Measurements from ENCODE around the gene ANO10.
"Not testable (repeated sequence)": the region's sequence is repeated elsewhere in the genome, so short reads cannot be mapped to it uniquely, and the experiment has no call there.

The ANO10 gene

GRCh38 chr3:43629257-43629656, 7.4 kb upstream of the ANO10 start:
- DNase-seq (ENCODE audit: low read depth): no peak

DNA sequence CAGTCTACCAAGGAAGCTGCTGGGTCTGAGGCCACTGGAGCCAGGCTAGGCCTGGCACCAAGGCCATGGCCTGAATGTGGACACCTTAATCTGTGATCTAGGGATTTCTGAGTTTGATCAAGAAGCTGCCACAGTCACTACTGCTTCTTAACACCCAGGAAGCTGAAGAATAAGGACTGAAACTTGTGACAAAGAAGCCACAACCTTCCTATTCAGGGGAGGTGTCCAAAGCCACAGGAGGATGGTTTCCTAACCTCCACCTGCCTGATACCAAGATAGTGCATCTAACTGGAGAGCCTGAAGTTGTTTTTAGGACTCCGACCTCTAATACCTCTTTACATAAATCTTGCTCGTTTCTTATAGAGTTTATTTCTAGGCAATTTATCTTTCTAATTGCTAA, 5.5 kb upstream of the ANO10 start:
- no peak for DNase-seq (ENCODE audit: low read depth)

- DNase-seq (ENCODE audit: low read depth): no peak
Observed at GRCh38 chr3:43624619-43625305, 3.0 kb upstream of the ANO10 start.

DNA sequence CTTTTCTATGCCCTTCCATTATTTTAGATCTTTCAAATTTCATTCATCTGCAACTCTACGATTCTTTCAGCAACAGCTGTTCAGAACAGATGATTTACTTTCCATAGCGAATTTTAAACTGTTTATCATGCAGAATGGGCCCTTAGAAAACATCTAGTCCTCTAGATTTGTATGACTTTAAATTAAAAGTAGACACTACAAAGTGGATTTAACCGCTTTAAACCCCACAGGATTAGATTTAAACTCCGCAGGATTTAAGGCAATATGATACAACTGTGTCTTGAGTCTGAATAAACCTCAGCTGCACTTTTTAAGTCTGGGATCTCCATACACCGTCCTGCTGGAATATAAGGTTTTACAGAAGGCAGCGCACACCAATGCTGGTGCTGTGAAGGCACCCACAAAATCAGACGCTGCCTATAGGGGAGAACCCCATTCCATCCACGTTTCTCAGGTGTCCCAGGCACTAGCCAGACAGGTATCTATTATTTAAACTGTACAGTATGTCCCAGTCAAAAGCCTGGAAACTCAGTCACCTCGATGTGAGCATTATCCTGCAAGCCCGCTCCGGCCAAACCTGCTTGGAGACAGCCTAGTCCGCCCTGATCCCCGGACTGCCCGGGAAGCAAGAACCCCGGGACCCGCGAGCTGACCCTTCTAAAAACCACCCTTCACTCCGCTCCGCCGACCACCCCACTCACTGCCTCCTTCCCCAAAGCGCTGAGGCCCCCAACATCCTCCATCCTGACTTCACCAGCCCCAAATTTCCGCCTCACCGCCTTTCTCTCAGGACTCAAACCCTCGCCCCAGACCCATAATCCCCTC, 768 bp downstream of the ANO10 start:
- DNase-seq (ENCODE audit: low read depth): no peak

DNA sequence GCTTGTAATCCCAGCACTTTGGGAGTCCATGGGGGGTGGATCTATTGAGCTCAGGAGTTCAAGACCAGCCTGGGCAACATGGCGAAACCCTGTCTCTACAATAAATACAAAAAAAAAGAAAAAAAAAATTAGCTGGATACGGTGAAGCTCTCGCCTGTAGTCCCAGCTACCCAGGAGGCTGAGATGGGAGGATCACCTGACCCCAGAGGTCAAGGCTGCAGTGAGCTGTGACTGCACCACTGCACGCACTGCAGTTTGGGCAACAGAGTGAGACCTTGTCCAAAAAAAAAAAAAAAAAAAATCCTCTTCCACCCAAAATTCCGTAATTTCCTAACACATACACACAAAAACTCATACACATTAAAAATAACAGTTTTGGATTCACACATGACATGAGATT, 2.2 kb downstream of the ANO10 start:
- no peak for DNase-seq (ENCODE audit: low read depth)

DNA sequence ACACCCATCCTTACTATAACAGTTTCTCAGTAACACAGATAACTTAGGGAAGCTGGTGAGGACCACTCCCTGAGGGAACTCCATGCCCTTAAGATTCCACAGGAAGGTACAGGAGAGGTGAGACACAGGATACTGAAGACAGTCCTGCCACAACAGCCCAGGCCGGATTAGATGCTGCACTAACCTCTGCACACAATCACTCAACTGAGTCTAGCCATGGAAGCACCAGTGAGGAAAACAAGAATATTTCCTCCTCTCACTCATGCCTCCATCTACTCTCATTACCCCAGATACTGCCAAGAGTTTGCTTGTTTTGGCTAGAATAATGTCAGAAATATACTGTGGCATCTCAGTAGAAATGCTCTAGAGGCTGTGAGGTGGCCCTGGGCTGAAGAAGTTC, 3.7 kb downstream of the ANO10 start:
- no peak for DNase-seq (ENCODE audit: low read depth)

- no peak for DNase-seq (ENCODE audit: low read depth)
Observed at GRCh38 chr3:43616034-43616433, 5.8 kb downstream of the ANO10 start.

DNA sequence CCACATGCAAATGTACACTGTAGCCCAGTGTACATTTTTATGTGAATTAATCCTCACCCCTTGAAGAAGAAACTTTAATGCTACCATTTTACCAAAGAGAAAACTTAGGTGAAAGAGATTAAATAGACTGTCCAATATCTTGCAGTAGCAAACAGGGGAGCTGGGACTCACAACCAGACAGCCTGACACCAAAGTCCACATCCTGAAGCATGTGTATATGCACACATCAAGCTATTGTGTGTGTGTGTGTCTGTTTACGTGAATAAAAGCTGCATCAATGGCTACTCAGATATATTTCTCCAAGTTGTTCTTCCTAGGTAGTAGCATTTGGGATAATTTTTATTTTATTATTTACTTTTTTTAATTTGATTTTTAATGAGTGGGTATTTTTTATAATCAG, 6.7 kb downstream of the ANO10 start:
- DNase-seq (ENCODE audit: low read depth): no peak

- DNase-seq (ENCODE audit: low read depth): no peak
Observed at GRCh38 chr3:43613976-43614375, 7.8 kb downstream of the ANO10 start.

- no peak for DNase-seq (ENCODE audit: low read depth)
Observed at GRCh38 chr3:43612419-43612818, 9.4 kb downstream of the ANO10 start.

GRCh38 chr3:43609406-43609805, 12.4 kb downstream of the ANO10 start:
- DNase-seq (ENCODE audit: low read depth): no peak

- DNase-seq (ENCODE audit: low read depth): no peak
Observed at GRCh38 chr3:43608751-43609150, 13.1 kb downstream of the ANO10 start.

DNA sequence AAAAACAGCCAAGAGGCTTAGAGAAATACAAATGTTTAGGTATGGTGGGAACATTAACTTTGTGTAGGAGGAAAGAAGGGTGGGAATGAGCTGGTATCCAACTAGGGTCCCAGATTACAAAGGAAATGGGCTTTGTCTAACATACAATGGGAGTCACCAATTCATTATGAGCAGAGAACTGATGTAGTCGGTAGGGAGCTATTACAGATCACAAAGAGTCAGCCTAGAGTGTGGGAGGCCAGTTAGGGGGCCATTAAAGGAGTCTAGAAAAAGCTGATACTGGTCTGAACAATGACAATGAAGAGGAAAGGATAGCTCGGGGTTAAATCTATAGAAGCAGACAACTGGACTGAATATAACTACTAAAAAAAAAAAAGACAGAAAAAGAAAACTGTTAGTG, 15.5 kb downstream of the ANO10 start:
- no peak for DNase-seq (ENCODE audit: low read depth)

DNA sequence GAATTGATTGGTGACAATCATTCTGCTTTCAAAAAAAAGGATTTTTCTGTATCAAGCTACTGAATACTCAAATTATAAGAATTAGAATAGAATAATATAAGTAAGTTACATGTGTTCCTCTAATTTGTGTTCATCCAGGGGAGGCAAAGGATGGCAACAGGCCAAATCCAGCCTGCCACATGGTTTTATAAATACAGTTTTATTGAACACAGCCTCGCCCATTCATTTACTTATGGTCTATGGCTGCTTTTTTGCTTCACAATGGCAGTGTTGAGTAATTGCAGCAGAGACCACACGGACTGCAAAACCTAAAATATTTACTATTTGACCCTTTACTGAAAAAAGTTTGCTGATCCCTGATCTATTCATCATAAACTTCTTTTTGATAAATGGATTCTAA, 21.9 kb downstream of the ANO10 start:
- DNase-seq (ENCODE audit: low read depth): not testable (repeated sequence)

DNA sequence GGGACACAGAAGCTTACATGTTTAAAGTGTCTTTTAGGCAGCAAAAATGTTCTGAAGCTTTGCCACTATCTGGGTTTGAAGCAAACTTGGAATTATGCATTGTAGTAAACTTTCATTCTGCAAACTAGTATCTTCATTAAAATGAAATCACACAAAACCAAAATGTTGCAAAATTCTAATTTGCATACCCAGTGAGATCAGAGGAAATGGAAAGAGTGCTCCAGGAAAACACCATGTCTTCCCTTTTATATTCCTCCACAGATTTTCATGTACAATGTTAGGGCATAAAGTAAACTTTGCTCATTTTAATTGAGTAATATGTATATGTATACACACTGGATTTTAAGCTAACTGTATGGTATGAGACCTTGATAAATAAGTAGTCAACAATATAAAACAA, 23.9 kb downstream of the ANO10 start:
- no peak for DNase-seq (ENCODE audit: low read depth)

- DNase-seq (ENCODE audit: low read depth): not testable (repeated sequence)
Observed at GRCh38 chr3:43596178-43596577, 25.6 kb downstream of the ANO10 start.

- not testable (repeated sequence) for DNase-seq (ENCODE audit: low read depth)
Observed at GRCh38 chr3:43595280-43595679, 26.5 kb downstream of the ANO10 start.

- DNase-seq (ENCODE audit: low read depth): not testable (repeated sequence)
Observed at GRCh38 chr3:43593588-43593987, 28.2 kb downstream of the ANO10 start.

DNA sequence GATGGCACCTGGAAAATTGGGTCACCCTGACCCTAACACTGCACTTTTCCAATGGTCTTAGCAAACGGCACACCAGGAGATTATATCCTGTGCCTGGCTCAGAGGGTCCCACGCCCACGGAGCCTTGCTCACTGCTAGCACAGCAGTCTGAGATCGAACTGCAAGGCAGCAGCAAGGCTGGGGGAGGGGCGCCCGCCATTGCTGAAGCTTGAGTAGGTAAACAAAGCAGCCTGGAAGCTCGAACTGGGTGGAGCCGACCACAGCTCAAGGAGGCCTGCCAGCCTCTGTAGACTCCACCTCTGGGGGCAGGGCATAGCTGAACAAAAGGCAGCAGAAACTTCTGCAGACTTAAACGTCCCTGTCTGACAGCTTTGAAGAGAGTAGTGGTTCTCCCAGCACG, 29.9 kb downstream of the ANO10 start:
- DNase-seq (ENCODE audit: low read depth): not testable (repeated sequence)

GRCh38 chr3:43587303-43587702, 34.5 kb downstream of the ANO10 start:
- DNase-seq (ENCODE audit: low read depth): no peak

- no peak for DNase-seq (ENCODE audit: low read depth)
Observed at GRCh38 chr3:43584043-43584826, 37.6 kb downstream of the ANO10 start.

- DNase-seq (ENCODE audit: low read depth): no peak
Observed at GRCh38 chr3:43583481-43583880, 38.3 kb downstream of the ANO10 start.

DNA sequence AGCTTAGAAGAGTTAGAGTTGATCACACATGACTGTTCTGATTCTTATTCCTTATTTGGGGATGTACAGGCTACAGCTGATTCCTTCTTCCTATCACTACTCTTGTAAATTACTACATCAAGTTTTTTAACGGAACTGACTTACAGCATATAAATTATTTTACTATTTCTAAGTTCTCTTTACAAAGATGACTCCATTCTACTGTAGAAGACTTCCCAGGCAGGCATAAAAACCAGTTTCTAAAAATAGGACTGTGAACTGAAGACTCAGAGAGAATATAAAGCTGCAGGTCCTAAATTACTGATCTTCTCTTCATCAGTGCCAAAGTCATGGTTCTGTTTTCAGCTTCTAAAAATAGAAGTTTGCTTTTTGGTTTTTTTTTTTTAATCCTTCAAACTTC, 38.9 kb downstream of the ANO10 start:
- DNase-seq (ENCODE audit: low read depth): no peak
